OCI-LY1 (cell line): Measurements from ENCODE around the gene SVIP.

Experiments used
- EZH2 ChIP-seq: fragments of 200-600 bp; sonication (generic), shearing (Covaris generic); IDR thresholded peaks from 2 replicates; pipeline ENCODE4 v1.8.0; 2017; ENCODE audit warnings: borderline replicate concordance, mixed run types, mild to moderate bottlenecking, antibody characterized with exemption, low read length, moderate library complexity, mixed read lengths
- TF ChIP-seq, protein P1 (sequence below): fragments of 200-600 bp; sonication (generic), shearing (Covaris generic); IDR thresholded peaks from 2 replicates; pipeline ENCODE4 v1.5.1; 2017; ENCODE audit warnings: mild to moderate bottlenecking, antibody characterized with exemption, low read length, moderate library complexity, mixed read lengths

- TF ChIP-seq, protein P1, sequence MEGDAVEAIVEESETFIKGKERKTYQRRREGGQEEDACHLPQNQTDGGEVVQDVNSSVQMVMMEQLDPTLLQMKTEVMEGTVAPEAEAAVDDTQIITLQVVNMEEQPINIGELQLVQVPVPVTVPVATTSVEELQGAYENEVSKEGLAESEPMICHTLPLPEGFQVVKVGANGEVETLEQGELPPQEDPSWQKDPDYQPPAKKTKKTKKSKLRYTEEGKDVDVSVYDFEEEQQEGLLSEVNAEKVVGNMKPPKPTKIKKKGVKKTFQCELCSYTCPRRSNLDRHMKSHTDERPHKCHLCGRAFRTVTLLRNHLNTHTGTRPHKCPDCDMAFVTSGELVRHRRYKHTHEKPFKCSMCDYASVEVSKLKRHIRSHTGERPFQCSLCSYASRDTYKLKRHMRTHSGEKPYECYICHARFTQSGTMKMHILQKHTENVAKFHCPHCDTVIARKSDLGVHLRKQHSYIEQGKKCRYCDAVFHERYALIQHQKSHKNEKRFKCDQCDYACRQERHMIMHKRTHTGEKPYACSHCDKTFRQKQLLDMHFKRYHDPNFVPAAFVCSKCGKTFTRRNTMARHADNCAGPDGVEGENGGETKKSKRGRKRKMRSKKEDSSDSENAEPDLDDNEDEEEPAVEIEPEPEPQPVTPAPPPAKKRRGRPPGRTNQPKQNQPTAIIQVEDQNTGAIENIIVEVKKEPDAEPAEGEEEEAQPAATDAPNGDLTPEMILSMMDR, result no peak
- no peak for TF ChIP-seq EZH2
Measured at GRCh38 chr11:22775248-22775647, 54.4 kb downstream of the SVIP start.
